Endometrium (tissue), 2 donors: ENCODE results near the gene SH2D4B.

Source experiments
- FAIRE-seq: peaks from 2 replicates; lab custom pipeline; 2012; peaks lifted over from hg19 to GRCh38; lab: Jason Lieb, UNC
- donor health status: control.
- donor health status: control.

The SH2D4B gene

DNA sequence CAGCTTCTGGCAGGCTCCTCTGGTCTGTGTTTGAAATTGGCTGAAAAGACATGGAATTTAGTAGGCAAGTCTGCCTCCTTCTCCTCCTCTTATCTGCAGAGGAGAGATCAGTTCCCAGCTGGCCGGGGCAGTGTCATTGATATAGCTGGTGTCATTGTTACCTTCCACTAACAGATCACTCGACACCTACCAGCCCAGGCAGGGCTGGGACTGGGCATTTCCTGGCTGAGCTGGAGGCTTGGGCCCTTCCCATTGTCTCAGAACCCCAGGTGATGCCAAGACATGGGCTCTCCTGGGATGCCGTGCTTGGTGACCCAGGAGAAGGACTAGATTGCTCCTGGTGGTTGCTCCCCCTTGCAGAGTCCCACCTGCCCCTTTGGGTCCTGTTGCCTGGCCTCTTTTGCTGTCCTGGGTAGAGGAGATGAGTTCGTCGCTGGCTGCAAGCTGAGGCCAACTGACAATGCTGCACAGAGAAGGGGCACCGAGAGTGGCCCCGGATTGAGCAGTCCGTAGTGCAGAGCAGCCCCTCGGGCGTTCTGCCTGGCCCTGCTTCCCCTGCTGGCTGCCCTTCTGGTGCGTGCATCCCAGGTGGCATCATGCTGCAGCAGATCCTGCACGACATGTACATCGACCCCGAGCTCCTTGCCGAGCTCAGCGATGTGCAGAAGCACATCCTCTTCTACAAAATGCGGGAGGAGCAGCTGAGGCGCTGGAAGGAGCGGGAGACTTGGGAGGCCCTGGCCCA is at the start of gene SH2D4B:
Gene SH2D4B, plus strand, starts transcription at position 167 of the 745 bp plus-strand sequence. Its CDS starts 430 bp downstream, at position 597.
- FAIRE-seq: no peak

DNA sequence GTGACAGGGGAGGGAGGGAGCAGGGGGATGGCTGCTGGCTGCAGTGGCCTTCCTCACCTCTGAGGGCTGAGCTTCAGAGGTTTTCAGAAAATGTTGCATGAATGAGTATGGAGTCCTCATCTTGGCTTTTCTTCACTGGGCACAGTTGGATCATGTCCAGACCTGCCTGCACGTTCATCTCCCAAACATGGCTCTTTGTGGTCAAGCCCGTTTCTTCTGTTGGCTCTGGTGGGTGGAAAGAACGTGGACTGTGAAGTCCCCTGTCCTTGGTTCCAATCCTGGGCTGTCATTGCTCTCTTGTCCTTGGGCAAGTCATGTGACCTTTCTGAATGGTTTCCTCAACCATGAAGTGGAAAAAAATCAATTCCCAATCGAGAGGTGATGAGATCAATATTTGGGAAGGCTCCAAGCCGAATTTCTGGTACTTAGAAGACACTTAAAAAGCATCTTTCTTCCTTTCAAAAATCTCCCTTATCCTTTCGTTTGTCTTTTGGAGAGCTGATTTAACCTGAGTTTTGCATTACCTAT is 49.1 kb upstream of the SH2D4B start:
- no peak for FAIRE-seq

DNA sequence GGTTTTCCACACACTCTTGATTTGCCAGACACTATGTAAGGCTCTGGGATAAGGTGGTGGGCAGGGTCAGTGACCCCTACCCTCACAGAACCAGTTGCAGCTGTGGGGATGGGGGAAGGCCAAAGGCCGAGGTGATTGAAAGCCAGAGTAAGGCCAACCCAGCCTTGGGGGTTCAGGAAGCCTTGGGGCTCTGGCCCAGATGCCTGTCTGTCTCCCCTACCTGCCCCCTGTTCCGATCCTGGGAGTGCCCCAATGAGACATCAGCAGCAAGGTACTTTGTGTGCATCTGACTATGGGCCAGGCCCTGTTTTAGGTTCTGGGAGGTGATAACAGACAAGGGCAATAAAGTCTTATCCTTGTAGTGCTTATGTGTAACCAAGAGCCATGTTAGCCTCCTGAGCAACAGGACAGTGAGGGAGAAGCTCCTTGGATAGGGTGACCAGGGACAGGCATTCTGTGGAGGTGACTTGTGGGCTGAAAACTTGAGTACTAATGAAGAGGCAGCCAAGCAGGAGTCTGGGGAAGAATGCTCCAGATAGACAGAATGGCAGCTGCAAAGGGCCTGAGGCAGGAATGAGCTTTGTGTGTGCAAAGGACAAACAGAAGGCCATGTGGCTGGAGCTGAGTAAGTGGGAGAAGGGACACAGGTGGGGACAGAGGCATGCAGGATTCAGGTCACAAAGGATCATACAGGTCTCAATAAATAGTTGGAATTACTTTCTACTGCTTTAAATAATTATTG is 48.2 kb upstream of the SH2D4B start:
- FAIRE-seq: no peak

DNA sequence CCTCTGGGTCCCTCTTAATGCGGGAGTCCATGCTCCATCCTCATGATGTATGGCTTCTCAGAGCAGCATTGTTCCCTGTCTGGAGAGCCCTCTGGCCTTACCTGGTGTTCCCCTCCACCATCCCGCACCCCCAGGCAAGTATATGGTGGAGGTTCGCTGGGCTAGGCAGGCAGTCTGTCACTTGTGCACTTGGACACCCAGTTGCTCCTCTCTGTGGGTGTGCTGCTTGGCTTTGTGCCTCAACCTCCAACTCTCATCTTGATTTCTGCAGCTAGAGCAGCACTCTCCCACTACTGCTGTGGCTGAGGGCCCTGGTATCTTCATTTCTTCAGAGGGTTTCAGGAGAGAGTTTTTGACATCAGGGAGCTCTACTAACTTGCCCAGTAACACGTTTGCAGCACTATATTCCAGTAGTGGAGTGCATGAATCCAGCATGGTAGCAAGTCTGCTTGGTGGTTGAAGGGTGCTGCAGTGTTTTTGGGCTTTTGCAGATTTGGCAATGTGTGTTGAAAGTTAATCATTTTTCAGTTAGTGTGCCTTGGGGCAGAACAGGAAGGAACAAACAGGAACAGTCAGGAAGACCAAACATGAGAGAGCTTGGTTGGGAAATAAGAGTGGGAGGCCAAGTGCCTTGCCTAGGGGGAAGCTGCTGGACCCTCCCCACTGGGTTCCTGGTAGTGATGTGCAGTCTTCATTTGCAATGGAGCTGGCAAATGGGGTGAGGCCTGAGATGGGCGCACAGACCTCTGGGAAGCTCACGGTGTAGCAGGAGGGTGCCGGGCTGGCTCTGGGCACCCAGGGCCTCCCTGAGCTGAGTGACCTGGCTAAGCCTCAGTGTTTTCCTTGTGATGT is 46.2 kb upstream of the SH2D4B start:
- no peak for FAIRE-seq

DNA sequence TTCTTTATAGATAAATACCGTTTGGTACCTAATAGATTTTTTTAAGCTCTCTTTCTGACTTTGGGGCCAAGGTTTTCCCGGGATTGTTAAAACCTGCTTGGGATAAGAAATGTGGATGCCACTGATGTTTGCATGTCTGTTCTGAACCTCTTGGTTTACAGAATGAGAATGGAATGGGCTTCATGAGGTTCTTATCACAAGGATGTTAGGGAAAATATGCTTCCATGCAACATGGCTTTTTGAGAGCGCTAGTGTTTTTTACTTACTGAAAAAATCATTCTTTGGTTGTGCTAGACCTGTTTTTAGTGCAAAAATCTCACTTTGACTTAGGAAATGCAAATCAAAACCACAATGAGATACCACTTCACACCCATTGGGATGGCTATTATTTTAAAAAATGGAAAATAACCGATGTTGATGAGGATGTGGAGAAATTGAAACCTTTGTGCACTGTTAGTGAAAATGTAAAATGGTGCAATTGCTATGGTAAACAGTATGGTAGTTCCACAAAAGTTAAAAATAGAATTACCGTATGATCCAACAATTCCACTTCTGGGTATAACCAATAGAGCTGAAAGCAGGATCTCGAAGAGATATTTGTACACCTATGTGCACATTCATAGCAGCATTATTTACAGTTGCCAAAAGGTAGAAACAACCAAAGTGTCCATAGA is 44.7 kb upstream of the SH2D4B start:
- no peak for FAIRE-seq

DNA sequence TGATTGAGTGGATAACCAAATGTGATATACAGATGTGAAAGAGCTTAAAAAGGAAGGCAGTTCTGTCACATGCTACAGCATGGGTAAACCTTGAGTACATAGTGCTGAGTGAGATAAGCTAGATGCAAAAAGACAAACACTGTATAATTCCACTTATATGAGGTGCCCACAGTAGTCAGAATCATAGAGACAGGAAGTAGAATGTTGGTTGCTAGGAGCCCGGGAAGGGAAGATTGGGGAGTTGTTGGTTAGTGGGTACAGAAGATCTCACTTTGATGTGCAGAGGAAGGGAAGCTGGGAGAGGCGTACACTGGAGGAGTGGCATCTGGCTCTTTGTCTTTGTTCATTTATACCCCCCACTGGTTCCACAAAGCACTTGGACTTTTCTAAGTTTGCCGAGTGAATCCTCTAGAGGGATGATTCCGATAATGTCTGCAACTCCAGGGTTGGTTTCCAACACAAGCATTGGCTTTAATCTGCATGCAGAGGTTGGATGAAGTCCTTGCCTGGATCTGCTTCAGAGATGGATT is 44.1 kb upstream of the SH2D4B start:
- no peak for FAIRE-seq

DNA sequence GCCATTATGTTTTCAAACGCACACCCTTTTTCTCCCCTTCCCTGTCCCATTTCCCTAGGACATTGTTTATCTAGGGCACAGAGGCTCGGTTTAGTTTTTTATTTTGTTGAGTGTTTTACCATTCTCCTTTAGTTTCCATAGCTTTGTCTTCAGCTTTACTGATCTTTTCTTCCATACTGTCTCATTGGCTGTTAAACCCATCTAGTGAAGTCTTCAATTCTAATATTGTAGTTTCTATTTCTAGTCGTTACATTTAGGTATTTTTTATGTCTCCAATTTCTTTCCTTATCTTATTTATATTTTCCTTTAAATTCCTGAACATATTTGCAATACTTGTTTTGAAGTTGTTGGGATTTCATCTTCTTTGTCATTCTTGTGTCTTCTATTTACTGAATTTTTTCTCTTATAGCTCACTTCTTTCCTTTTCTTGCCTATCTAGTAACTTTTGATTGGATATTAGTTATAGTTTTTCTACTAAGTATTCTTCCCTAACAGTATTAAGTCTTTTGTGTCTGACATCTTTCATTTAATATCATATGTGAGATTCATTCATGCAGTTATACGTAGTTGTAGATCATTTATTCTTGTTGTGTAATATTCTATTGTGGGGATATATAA is 41.0 kb upstream of the SH2D4B start:
- no peak for FAIRE-seq

DNA sequence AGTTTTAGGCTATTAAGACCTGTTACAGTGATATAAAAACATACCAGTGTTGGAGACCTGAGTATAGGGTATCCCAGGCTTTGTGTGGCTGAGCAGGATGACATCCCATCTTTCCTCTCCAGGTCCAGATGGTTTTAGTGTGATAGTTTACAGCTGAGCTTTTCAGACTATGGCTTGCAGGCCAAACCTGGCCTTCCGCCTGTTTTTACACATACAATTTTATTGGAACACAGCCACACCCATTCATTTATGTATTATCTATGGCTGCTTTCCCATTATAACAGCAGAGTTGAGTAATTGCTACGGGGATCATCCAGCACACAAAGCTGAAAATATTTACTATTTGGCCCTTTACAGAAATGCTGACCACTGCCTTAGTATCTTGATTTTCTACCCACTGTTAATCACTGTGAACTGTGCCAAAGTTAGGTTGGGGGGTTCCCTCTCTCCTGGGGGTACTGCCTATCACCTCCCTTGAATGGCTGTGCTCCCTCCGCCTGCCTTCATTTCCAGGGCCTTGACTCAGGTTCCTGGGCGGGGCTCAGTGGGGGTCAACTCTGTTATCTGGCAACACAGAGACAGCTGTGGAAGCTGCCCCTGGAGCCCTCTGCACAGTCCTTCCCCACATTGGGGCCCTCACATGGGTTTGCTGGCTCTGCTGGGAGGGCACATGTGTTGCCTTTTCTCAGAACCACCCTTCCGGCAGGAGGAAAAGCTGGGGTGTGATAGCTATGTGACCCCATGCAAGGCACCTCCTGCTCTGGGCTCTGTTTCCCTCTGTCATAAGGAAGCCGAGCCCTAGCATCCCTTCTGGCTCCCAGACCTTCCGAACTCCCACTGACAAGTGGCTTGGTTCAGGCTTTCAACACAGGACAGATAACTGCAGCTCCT is 40.3 kb upstream of the SH2D4B start:
- FAIRE-seq: no peak

DNA sequence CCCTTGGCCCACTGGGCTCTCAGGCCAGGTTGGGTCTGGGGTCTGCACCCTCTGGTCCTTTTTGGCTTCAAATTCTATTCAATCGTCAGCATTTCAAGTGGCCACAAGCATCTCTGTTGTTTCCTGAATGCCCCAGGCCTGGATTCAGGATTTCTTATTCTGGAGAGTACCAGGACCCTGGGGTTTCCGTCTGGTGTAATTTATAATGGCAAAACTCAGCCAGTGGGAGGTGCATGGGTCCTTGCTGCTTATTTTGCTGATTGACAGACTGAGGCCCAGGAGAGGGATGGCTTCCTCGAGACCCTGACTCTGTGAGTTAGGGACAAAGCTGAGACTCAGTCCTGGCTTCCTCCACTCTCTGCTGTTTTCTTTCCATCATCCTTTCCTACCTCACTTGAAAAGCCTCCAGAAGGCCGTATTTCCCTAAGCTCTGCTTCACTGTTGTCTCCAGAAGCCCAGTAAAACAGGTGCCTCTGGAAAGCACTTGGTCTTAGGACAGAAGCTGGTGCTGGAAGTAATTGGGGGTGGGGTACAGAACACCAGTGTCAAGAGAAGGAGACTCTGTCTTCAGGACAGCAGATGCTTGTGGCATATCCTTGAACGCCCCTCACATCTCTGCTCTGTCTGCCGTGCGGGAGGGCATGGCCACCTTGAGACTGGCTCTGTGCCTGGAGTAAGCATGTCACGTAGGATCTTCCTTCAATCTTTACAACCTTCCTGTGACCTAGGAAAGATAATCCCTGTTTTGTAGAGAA is 39.4 kb upstream of the SH2D4B start:
- FAIRE-seq: no peak

DNA sequence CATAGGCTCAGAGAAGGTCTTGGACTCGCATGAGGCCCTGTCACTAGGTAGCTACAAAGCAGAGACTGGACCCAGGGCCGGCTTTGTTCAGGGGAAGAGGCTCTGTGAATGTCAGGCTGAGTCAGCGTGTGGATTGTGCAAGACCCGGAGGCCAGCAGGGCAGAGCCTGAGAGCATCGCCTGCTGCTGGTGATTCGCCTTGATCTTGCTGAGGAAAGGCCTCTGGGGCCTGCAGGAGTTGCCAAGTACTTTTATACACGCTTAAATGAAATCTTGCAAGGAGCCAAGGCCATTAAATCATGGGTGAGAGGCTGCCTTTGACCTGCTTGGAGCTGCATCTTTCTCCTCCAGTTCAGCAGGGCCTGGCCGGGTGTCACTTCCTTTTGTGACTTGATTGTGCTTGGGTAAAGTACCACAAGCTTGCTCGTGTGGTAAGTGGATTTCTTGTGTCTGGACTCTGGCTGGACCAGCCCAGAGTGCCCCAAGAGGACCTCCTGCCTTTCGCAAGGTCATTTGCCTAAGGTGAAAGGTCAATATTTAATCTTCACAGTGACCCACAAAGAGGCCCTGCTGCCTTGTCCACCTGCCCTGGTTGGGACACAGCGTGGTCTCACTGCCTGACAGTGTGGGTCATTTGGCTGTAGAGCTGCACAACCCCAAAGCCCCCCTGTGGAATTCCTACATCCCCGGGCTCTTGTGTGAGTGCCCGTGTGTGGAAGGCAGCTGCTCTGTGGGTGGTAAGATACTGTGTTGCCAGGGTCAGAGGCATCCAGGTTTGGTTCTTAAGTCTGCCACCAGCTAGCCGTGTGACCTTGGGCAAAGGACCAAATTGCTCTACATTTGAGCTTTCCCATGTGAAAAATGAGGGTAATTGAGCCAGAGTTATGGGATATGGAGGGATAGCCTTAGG is 38.6 kb upstream of the SH2D4B start:
- FAIRE-seq: no peak

DNA sequence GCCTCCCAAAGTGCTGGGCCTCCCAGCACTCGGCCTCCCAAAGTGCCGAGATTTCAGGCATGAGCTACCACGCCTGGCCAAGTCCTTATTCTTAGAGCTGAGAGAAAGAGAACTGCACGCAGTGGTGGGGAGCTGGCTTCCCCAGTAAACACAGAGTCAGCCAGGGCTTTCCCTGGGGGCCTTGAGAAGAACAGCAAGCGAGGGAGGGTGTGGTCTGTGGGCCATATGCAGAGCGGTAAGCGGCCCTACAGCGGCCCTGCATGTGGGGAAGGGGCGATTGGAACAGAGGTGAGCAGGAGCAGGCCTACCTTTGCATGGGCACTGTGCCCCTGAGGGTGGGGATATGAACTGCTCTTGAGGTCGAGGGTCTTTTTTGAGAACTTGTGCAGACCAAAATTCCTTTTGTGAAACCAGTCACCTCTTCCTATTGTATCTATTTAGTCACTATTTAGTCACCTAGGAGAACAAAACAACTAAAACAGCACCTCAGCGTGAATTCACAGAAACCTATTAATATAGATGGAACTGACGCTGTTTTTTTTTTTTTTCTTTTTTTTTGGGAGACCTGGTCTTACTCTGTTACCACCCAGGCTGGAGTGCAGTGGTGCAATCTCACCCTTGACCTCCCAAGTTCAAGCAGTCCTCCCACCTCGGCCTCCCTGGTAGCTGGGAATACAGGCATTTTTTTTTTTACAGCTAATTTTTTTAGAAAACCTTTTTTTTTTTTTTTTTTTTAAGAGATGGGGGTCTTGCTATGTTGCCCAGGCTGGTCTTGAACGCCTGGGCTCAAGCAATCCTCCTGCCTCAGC is 36.9 kb upstream of the SH2D4B start:
- no peak for FAIRE-seq

DNA sequence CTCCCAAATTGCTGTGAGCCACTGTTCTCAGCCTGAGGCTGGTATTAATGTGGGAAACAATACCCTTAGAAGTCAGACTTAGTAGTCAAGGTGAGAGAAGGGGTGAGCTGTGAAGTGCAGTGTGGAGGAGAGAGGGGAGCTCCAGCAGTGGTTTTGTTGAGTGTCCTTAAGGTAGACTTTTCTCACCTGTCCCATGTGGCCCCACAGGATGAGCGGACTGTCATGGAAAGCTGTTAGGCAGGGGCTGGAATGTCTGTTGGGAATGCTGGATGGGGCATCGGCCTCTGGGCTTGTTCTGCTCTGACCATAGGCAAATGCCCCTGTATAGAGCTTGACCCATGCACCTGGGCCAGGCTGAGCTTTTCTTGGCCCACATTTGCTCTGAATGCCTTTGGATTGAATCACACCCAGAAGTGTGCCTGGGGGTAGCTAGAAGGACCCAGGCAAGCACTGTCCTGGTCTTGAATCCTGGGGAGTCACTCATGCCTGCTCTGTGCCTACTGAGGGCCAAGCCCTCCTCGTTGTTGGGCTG is 36.3 kb upstream of the SH2D4B start:
- FAIRE-seq: no peak

DNA sequence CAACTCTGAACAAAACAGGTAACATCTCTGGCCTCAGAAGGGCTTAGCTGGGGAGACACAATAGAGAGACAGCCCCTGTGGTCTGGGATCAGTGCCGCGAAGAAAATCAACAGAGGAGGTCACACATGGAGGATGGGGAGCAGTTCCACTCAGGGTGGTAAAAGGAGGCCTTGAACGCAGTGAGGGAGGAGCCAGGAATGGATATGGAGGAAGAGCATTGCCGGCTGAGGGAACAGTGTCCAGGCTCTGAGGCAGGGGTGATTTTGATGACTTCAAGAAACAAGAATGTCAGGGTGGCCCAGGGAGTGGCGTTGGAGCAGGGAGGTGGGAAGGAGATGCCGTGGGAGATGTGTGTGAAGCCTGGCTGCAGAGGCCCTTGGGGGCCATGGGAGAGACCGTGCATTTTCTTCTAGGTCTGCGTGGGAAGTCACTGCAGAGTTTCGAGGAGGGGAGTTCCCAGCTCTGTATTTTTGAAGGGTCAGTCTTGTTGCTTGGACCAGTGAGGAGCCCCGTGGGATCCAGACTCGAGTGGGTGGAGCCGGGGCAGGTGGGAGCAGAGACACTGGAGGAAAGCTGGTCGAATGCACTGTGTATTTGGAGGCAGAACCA is 35.7 kb upstream of the SH2D4B start:
- no peak for FAIRE-seq

DNA sequence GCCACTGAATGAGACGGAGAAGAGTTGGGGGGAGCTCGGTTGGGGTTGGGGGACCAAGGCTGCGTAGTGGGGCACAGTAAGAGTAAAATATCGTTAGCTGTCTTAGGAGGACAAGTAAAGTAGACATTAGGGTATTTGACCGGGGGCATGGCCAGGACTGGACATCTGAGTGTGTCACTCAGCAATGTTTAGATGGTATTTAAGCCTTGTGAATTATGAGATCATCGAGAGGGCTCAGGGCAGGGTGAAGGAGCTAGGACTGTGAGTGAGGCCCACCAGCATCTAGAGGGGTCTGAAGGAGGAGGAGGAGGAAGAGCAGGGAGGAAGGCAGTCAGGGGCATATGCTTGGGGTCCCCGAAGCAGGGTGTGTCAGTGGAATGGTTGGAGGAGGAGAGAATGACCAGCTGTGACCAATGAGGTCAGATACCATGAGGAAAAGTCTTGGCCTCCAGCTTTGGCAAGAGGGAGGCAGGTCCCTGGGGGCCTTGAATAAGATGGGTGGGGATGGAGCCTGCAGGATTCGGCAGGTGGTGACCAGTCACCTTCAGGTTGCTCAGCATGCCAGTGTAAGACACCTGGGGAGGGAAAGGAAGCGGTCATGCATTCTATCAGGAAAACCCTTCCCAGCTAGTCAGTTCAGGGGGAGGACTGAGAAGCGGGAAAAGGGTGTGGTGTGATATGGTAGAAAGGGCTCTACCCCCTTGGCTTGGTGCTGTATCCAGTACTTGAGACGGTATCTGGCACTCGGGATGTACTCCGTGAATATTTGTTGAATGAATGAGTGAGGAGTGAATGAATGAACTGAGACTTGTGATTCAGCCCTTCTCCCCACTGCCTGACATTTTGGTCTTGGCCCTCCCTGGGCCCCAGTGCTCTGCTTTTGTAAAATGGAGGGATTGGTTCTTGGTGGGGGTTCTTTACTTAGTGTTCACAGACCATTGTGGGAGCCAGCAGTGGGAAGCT is 34.8 kb upstream of the SH2D4B start:
- no peak for FAIRE-seq

DNA sequence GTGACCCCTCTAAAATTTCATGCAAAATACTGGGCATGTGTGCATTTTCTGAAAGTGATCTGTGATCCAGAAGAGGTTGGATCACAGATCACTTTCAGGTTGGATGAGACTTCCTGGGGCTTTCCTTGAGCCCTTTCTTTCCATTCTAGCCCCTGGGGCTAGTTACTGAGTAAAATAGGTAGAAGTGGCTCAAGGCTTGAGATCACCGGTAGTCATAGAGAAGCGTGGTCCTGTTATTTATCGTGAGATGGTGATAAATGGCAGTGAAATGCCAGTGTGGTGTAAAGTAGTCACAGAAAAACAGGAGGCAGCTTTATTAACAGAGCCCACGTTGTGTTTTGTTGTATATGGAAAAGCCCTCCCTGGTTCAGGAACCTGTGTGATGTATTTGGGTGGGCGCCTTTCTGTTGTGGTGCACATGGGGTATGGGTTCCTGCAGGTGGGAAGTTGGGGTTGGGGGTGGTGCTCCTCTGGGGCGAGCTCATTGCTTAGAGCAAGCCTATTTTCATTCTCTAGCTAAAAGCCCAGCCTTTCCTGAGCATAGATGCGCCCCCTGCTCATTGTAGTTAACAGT is 34.0 kb upstream of the SH2D4B start:
- no peak for FAIRE-seq
